GM12878 (cell line): ENCODE data around the gene TRPM8. TPM values are rescaled to one million over a fixed set of nuclear protein-coding genes. Genes with fewer than 3 reads are reported as not detected.

Experiments
- ATAC-seq: fragments of 200-7000 bp; cut with Tn5 transposase; 3 replicates; pipeline ENCODE4 v1.9.1; 2020; ENCODE audit warnings: mild to moderate bottlenecking, moderate library complexity
- BruUV-seq: library from RNA; stranded (reverse); fragments of 400-500 nt; replicated peaks from 2 replicates; lab custom pipeline; 2021; lab: Mats Ljungman, UMichigan
- CTCF ChIA-PET: fragments of 300-600 bp; sonication (Branson Sonifier 250); formaldehyde crosslinking; extraction: SDS; loops from one replicate; lab custom pipeline; 2021; ENCODE audit warnings: inconsistent platforms; lab: Yijun Ruan, JAX
- POLR2A ChIA-PET: fragments of 350-600 bp; formaldehyde crosslinking; extraction: SDS; loops from one replicate; lab custom pipeline; 2021; ENCODE audit warnings: inconsistent platforms; lab: Charles Lee
- RAD21 ChIA-PET: fragments of 300-600 bp; sonication (Branson Sonifier 250); formaldehyde crosslinking; loops from one replicate; lab custom pipeline; 2023; ENCODE audit warnings: antibody characterized with exemption; ENCODE audit not compliant: unreplicated experiment; lab: Charles Lee
- SMC1A ChIA-PET: fragments of 300-600 bp; sonication (Branson Sonifier 250); formaldehyde crosslinking; loops from one replicate; lab custom pipeline; 2023; ENCODE audit not compliant: unreplicated experiment, uncharacterized antibody; lab: Charles Lee
- DNase-seq: peaks from one replicate; pipeline ENCODE4 v3.0.0-alpha.2; 2011; ENCODE audit warnings: low read depth, low spot score
- FAIRE-seq: peaks from 3 replicates; lab custom pipeline; 2011; peaks lifted over from hg19 to GRCh38; lab: Jason Lieb, UNC
- H2AFZ ChIP-seq: 2 replicates; pipeline ENCODE4 v1.6.0; 2011; ENCODE audit warnings: low read depth, low read length, control low read depth; ENCODE audit not compliant: control insufficient read depth
- H3K27ac ChIP-seq: 2 replicates; pipeline ENCODE4 v1.5.1; 2011; ENCODE audit warnings: control low read depth; ENCODE audit not compliant: control insufficient read depth, insufficient read depth
- H3K27me3 ChIP-seq, 2 experiments: replicated peaks in 1 of 2; 2 replicates each; pipeline versions ENCODE4 v1.6.0 to v1.6.1; 2011; ENCODE audit warnings: low read length in 1 of 2; ENCODE audit not compliant: control insufficient read depth in 2 of 2, insufficient read depth in 2 of 2
- H3K36me3 ChIP-seq, 2 experiments: 2 replicates each; pipeline ENCODE4 v1.5.1; 2011; ENCODE audit warnings: low read length in 1 of 2; ENCODE audit not compliant: control insufficient read depth in 2 of 2, insufficient read depth in 2 of 2
- H3K4me1 ChIP-seq: 2 replicates; pipeline ENCODE4 v1.6.1; 2011; ENCODE audit warnings: mild to moderate bottlenecking, low read length, moderate library complexity, mixed read lengths; ENCODE audit not compliant: control insufficient read depth, insufficient read depth
- H3K4me2 ChIP-seq: 2 replicates; pipeline ENCODE4 v1.6.0; 2011; ENCODE audit warnings: control low read depth; ENCODE audit not compliant: control insufficient read depth, insufficient read depth
- H3K4me3 ChIP-seq: fragments of 200-600 bp; sonication (generic); 2 replicates; pipeline ENCODE4 v1.5.1; 2016
- H3K79me2 ChIP-seq: 2 replicates; pipeline ENCODE4 v1.6.0; 2011; ENCODE audit warnings: low read length; ENCODE audit not compliant: control insufficient read depth, insufficient read depth
- H3K9ac ChIP-seq: 2 replicates; pipeline ENCODE4 v1.8.0; 2011; ENCODE audit warnings: low read length, control low read depth, mixed read lengths; ENCODE audit not compliant: control insufficient read depth, insufficient read depth
- H3K9me3 ChIP-seq: replicated peaks from 3 replicates; pipeline ENCODE4 v1.5.1; 2011; ENCODE audit warnings: mild to moderate bottlenecking, low read length; ENCODE audit not compliant: control insufficient read depth, insufficient read depth
- H4K20me1 ChIP-seq: 2 replicates; pipeline ENCODE4 v1.6.0; 2011; ENCODE audit not compliant: control insufficient read depth, insufficient read depth
- BCL11A ChIP-seq: IDR thresholded peaks from 2 replicates; pipeline ENCODE4 v1.6.1; 2011; ENCODE audit warnings: low read depth, low read length
- CBX5 ChIP-seq: sonication (generic); IDR thresholded peaks from 2 replicates; pipeline ENCODE4 v1.6.1; 2016; ENCODE audit warnings: low read depth, moderate library complexity, mild to moderate bottlenecking, inconsistent platforms
- CHD1 ChIP-seq: IDR thresholded peaks from 2 replicates; pipeline ENCODE4 v1.6.1; 2012; ENCODE audit warnings: low read depth, low read length, improper control_type of control experiment
- CHD2 ChIP-seq: IDR thresholded peaks from 2 replicates; pipeline ENCODE4 v1.6.1; 2011; ENCODE audit warnings: low read depth, low read length, improper control_type of control experiment, borderline replicate concordance
- MTA3 ChIP-seq: IDR thresholded peaks from 2 replicates; pipeline ENCODE4 v1.6.1; 2012; ENCODE audit warnings: low read length, inconsistent platforms, borderline replicate concordance
- SREBF2 ChIP-seq: IDR thresholded peaks from 2 replicates; pipeline ENCODE4 v1.6.1; 2012; ENCODE audit warnings: mild to moderate bottlenecking, low read length
- SRF ChIP-seq, 2 experiments: IDR thresholded peaks; 2 replicates each; pipeline ENCODE4 v1.6.1; 2011; ENCODE audit warnings: low read depth in 2 of 2, low read length in 2 of 2, mild to moderate bottlenecking in 1 of 2, moderate library complexity in 1 of 2
- TBL1XR1 ChIP-seq: IDR thresholded peaks from 2 replicates; pipeline ENCODE4 v1.6.1; 2012; ENCODE audit warnings: low read depth, low read length, improper control_type of control experiment
- ZNF217 ChIP-seq: fragments of 450-650 bp; IDR thresholded peaks from 2 replicates; pipeline ENCODE4 v1.6.1; 2017; ENCODE audit warnings: antibody characterized with exemption, mild to moderate bottlenecking
- ZNF622 ChIP-seq: fragments of 450-650 bp; IDR thresholded peaks from 2 replicates; pipeline ENCODE4 v1.6.1; 2017; ENCODE audit warnings: mild to moderate bottlenecking, inconsistent platforms
- WGBS: methylation state at CpG from one replicate; pipeline ENCODE4 v1.1.6; 2016; ENCODE audit warnings: low lambda C conversion rate; ENCODE audit not compliant: insufficient replicate concordance, insufficient coverage; ENCODE audit errors: missing lambda C conversion rate; 5-methylcytosine and 5-hydroxymethylcytosine counted together
- in situ Hi-C: fragments of 300-500 bp; cut with MboI; formaldehyde crosslinking; loops from 9 replicates; pipeline ENCODE4 v1.14.3; 2018; ENCODE audit warnings: mixed read lengths
- intact Hi-C: fragments of 100-400 bp; cut with micrococcal nuclease; formaldehyde crosslinking; loops from one replicate; pipeline ENCODE4 v1.14.2; 2022; ENCODE audit not compliant: unreplicated experiment
- polyA plus RNA-seq, 11 experiments: library from polyadenylated mRNA; depleted of rRNA in 4 of 11; unstranded in 6 of 11; stranded (reverse) in 5 of 11; fragments of >200 nt; fragmentation: Nextera tagmentation in 4 of 11; fragmentation: Illumina TruSeq in 1 of 11; extraction: Ambion mirVana in 4 of 11; extraction: Trizol in 1 of 11; gene quantifications; 1 replicate in 1 of 11; 2 replicates in 10 of 11; pipeline versions ENCODE4 v1.2.1 to v1.2.3, GENCODE V29; 2011 to 2016; ENCODE audit warnings: inconsistent platforms in 2 of 11, missing spikeins in 2 of 11, low read depth in 1 of 11
- total RNA-seq, 4 experiments: library from RNA; depleted of rRNA in 3 of 4; stranded (reverse); fragments of >200 nt in 3 of 4; fragmentation: Illumina TruSeq in 1 of 4; extraction: Trizol in 1 of 4; gene quantifications; 2 replicates each; pipeline versions ENCODE4 v1.2.1 to v1.2.3, GENCODE V29; 2013 to 2021
- TF ChIP-seq, protein P1 (sequence below): IDR thresholded peaks from 2 replicates; pipeline ENCODE4 v1.6.1; 2012; ENCODE audit warnings: improper control_type of control experiment, low read depth, low read length; ENCODE audit not compliant: insufficient replicate concordance

The TRPM8 gene
- total and polyA plus RNA-seq, 10 of the 15 experiments (the other 5 are each of a cell fraction or from before 2014, with no cell fraction given): 3.9 TPM; not detected in 9

- peak; percentile 35 for FAIRE-seq
Observed at GRCh38 chr2:234038076-234038802, 121.1 kb downstream of the TRPM8 start.

More at GRCh38 chr2:234038076-234038802, 121.1 kb downstream of the TRPM8 start:
- Histone ChIP-seq H3K27me3 (no peaks in the 10 kb centered on the region; a peak in 1 of 4 replicates), H3K9ac (no peak overlapping the region), H3K4me3 (no peak overlapping the region), H3K36me3 (no peaks in the 10 kb centered on the region), H3K4me1 (no peaks in the 10 kb centered on the region), H3K79me2 (no peaks in the 10 kb centered on the region), H2AFZ (no peak overlapping the region), H4K20me1 (no peaks in the 10 kb centered on the region), H3K9me3 (no peaks in the 10 kb centered on the region; the same call in 2 of the 3 replicates), H3K27ac (no peak overlapping the region), H3K4me2 (no peak overlapping the region)
- ATAC-seq (no peak), DNase-seq (no peak)
- WGBS: 44% methylated on average over 2 of the region's 2 CpGs
- in situ Hi-C loops: no loop called here
- ChIA-PET RAD21 (no interaction called here), POLR2A (no interaction called here), SMC1A (no interaction called here), CTCF (no interaction called here)
- intact Hi-C loops: no loop called here
- no TSS peak for BruUV-seq
- TF ChIP-seq TBL1XR1 (no peak), SRF (IDR thresholded peaks at IDR 0.05; ENCODE audit: low read depth in 2 of 2, low read length in 2 of 2) (no peak), CHD1 (no peak), CBX5 (no peak), CHD2 (no peak), ZNF217 (no peak), BCL11A (no peak), MTA3 (no peak), SREBF2 (no peak), ZNF622 (no peak)
- TF ChIP-seq, protein P1, sequence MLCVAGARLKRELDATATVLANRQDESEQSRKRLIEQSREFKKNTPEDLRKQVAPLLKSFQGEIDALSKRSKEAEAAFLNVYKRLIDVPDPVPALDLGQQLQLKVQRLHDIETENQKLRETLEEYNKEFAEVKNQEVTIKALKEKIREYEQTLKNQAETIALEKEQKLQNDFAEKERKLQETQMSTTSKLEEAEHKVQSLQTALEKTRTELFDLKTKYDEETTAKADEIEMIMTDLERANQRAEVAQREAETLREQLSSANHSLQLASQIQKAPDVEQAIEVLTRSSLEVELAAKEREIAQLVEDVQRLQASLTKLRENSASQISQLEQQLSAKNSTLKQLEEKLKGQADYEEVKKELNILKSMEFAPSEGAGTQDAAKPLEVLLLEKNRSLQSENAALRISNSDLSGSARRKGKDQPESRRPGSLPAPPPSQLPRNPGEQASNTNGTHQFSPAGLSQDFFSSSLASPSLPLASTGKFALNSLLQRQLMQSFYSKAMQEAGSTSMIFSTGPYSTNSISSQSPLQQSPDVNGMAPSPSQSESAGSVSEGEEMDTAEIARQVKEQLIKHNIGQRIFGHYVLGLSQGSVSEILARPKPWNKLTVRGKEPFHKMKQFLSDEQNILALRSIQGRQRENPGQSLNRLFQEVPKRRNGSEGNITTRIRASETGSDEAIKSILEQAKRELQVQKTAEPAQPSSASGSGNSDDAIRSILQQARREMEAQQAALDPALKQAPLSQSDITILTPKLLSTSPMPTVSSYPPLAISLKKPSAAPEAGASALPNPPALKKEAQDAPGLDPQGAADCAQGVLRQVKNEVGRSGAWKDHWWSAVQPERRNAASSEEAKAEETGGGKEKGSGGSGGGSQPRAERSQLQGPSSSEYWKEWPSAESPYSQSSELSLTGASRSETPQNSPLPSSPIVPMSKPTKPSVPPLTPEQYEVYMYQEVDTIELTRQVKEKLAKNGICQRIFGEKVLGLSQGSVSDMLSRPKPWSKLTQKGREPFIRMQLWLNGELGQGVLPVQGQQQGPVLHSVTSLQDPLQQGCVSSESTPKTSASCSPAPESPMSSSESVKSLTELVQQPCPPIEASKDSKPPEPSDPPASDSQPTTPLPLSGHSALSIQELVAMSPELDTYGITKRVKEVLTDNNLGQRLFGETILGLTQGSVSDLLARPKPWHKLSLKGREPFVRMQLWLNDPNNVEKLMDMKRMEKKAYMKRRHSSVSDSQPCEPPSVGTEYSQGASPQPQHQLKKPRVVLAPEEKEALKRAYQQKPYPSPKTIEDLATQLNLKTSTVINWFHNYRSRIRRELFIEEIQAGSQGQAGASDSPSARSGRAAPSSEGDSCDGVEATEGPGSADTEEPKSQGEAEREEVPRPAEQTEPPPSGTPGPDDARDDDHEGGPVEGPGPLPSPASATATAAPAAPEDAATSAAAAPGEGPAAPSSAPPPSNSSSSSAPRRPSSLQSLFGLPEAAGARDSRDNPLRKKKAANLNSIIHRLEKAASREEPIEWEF: no peak
